ENCODE data around the gene OSBPL8.

DNA sequence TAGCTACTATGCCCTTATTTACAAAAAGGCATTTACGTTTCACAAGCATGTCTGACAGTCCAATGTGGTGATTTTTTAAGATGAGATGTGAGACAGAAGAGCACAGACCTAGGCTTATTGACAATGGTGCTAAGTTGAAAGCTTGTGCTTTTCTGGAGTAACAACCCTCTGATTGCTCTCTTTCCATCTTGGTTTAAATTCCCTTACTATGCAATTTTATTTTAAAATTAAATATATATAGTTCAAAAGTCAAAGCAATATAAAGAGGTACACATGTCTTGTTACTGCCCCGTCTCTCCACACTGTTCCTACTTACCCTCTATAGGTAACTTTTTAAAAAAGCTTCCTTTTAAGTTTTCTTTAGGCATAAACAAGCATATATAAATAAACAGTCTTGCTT is 172.0 kb downstream of the OSBPL8 start:
- no peak for TF ChIP-seq ISL1 (CRISPR knock-in tag; IDR thresholded peaks at IDR 0.05)
- TF ChIP-seq ZNF8 (CRISPR knock-in tag; IDR thresholded peaks at IDR 0.05) = no peak
- no peak for TF ChIP-seq ZFP30 (CRISPR knock-in tag; IDR thresholded peaks at IDR 0.05)
- no peak for TF ChIP-seq OSR1 (CRISPR knock-in tag; IDR thresholded peaks at IDR 0.05)
- TF ChIP-seq BACH2 (CRISPR knock-in tag; IDR thresholded peaks at IDR 0.05; ENCODE audit: borderline replicate concordance) = no peak
